HG02981 (cell line): Measurements from ENCODE around the gene APC2.
"Not testable (repeated sequence)": the region's sequence is repeated elsewhere in the genome, so short reads cannot be mapped to it uniquely, and the experiment has no call there.

Source experiments
- ATAC-seq: cut with Tn5 transposase; IDR thresholded peaks from one replicate; pipeline ENCODE4 v1.9.1; 2021; ENCODE audit warnings: mild to moderate bottlenecking, moderate library complexity; ENCODE audit not compliant: unreplicated experiment

The APC2 gene

GRCh38 chr19:1427221-1427920 is 22.6 kb upstream of the APC2 start:
- ATAC-seq: no peak

GRCh38 chr19:1428738-1429391 is 21.1 kb upstream of the APC2 start:
- no peak for ATAC-seq

GRCh38 chr19:1429750-1430149 is 20.2 kb upstream of the APC2 start:
- no peak for ATAC-seq

GRCh38 chr19:1430246-1430645 is 19.7 kb upstream of the APC2 start:
- ATAC-seq: no peak

GRCh38 chr19:1431759-1432506 is 18.0 kb upstream of the APC2 start:
- ATAC-seq: no peak

- ATAC-seq: no peak
These were observed 17.4 kb upstream of the APC2 start for GRCh38 chr19:1432507-1432887.

- no peak for ATAC-seq
These were observed 16.5 kb upstream of the APC2 start for GRCh38 chr19:1433119-1434039.

- no peak for ATAC-seq
These were observed 15.9 kb upstream of the APC2 start for GRCh38 chr19:1434040-1434366.

GRCh38 chr19:1434577-1435060 is 15.3 kb upstream of the APC2 start:
- no peak for ATAC-seq

GRCh38 chr19:1435378-1435989 is 14.4 kb upstream of the APC2 start:
- ATAC-seq: no peak

GRCh38 chr19:1437609-1438008 is 12.3 kb upstream of the APC2 start:
- no peak for ATAC-seq

GRCh38 chr19:1438035-1438932 is 11.6 kb upstream of the APC2 start, which contains the start of gene RPS15:
Gene RPS15 (plus strand): TSS chr19:1438396. CDS start chr19:1438426, 30 bp downstream.
- ATAC-seq: peak; percentile 70

- ATAC-seq: no peak
These were observed 11.0 kb upstream of the APC2 start for GRCh38 chr19:1438933-1439354.

GRCh38 chr19:1439525-1440417 is 10.2 kb upstream of the APC2 start:
- ATAC-seq: not testable (repeated sequence)

- no peak for ATAC-seq
These were observed 9.5 kb upstream of the APC2 start for GRCh38 chr19:1440418-1440801.

GRCh38 chr19:1441022-1441426 is 8.9 kb upstream of the APC2 start:
- no peak for ATAC-seq

GRCh38 chr19:1441677-1442438 is 8.1 kb upstream of the APC2 start:
- no peak for ATAC-seq
